Ascending aorta (tissue), 2 donors: Measurements from ENCODE around the gene OSBPL9. TPM values are rescaled to one million over a fixed set of nuclear protein-coding genes. Genes with fewer than 3 reads are reported as not detected.
"Not testable (repeated sequence)": the region's sequence is repeated elsewhere in the genome, so short reads cannot be mapped to it uniquely, and the experiment has no call there.

ENCODE experiments used
- DNase-seq, 2 donors: peaks; one replicate each; pipeline ENCODE4 v3.0.0-alpha.2; 2019; ENCODE audit warnings: low spot score in 2 of 2
- H3K27ac ChIP-seq, 2 donors: fragments of 200-600 bp; sonication (generic); one replicate each; pipeline ENCODE4 v1.5.1; 2016 to 2017; ENCODE audit warnings: mild to moderate bottlenecking in 1 of 2
- H3K27me3 ChIP-seq: fragments of 200-600 bp; sonication (generic); one replicate; pipeline ENCODE4 v1.5.1; 2017
- H3K36me3 ChIP-seq, 2 donors: fragments of 200-600 bp; sonication (generic); one replicate each; pipeline ENCODE4 v1.5.1; 2016
- H3K4me1 ChIP-seq, 2 donors: fragments of 200-600 bp; sonication (generic); one replicate each; pipeline ENCODE4 v1.5.1; 2016 to 2017; ENCODE audit warnings: mild to moderate bottlenecking in 1 of 2
- H3K4me3 ChIP-seq, 2 donors: fragments of 200-600 bp; sonication (generic); one replicate each; pipeline ENCODE4 v1.5.1; 2016 to 2017; ENCODE audit warnings: mild to moderate bottlenecking in 1 of 2
- H3K9me3 ChIP-seq, 2 donors: fragments of 200-600 bp; sonication (generic); one replicate each; pipeline ENCODE4 v1.5.1; 2016
- intact Hi-C: fragments of 100-400 bp; cut with DNase I; formaldehyde crosslinking; loops from one replicate; pipeline ENCODE4 v1.15.1; 2023
- total RNA-seq: library from RNA; depleted of rRNA; stranded (reverse); fragments of >200 nt; gene quantifications from one replicate; pipeline ENCODE4 v1.1.0, GENCODE V29; 2016
- TF ChIP-seq, protein P1 (sequence below), 3 experiments: fragments of 200-600 bp in 2 of 3; fragments of 450-650 bp in 1 of 3; sonication (generic) in 2 of 3; IDR thresholded peaks; one replicate each; pipeline ENCODE4 v1.5.1; 2016 to 2019; ENCODE audit warnings: antibody characterized with exemption in 3 of 3, mild to moderate bottlenecking in 1 of 3, moderate library complexity in 1 of 3

OSBPL9 gene
- total RNA-seq, 1 donor from 2014 or later: 101 TPM

DNA sequence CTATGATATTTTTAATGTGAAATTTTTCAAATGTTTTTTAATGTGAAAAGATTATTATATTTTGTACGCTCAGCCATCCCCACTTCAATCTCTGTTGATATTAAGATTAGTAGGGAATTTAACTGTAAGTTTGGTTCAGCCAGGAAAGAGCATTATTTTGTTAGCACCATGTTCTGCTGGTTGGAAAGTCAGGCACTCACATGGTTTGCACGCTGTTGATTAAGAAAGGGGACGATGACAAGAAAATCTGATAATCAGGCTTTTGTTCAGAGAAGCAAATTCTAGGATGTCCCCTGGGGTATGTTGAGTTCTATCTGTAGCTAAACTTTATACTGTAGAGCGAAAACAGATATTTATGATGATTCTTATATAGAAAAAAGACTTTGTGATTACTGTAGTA, 115.1 kb downstream of the OSBPL9 start:
- H3K27ac ChIP-seq: peak overlapping the region in 1 of 2 donors; percentile 51
- no peaks in the 10 kb centered on the region for H3K27me3 ChIP-seq
- H3K9me3 ChIP-seq: no peaks in the 10 kb centered on the region
- H3K36me3 ChIP-seq: no peaks in the 10 kb centered on the region
- intact Hi-C loops: no loop called here
- no peak for DNase-seq
- H3K4me1 ChIP-seq: peaks cover 0 to 30% of the 10 kb centered on the region in 2 donors
- H3K4me3 ChIP-seq: no peak overlapping the region
- TF ChIP-seq, protein P1, sequence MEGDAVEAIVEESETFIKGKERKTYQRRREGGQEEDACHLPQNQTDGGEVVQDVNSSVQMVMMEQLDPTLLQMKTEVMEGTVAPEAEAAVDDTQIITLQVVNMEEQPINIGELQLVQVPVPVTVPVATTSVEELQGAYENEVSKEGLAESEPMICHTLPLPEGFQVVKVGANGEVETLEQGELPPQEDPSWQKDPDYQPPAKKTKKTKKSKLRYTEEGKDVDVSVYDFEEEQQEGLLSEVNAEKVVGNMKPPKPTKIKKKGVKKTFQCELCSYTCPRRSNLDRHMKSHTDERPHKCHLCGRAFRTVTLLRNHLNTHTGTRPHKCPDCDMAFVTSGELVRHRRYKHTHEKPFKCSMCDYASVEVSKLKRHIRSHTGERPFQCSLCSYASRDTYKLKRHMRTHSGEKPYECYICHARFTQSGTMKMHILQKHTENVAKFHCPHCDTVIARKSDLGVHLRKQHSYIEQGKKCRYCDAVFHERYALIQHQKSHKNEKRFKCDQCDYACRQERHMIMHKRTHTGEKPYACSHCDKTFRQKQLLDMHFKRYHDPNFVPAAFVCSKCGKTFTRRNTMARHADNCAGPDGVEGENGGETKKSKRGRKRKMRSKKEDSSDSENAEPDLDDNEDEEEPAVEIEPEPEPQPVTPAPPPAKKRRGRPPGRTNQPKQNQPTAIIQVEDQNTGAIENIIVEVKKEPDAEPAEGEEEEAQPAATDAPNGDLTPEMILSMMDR (IDR thresholded peaks at IDR 0.05): no peak

DNA sequence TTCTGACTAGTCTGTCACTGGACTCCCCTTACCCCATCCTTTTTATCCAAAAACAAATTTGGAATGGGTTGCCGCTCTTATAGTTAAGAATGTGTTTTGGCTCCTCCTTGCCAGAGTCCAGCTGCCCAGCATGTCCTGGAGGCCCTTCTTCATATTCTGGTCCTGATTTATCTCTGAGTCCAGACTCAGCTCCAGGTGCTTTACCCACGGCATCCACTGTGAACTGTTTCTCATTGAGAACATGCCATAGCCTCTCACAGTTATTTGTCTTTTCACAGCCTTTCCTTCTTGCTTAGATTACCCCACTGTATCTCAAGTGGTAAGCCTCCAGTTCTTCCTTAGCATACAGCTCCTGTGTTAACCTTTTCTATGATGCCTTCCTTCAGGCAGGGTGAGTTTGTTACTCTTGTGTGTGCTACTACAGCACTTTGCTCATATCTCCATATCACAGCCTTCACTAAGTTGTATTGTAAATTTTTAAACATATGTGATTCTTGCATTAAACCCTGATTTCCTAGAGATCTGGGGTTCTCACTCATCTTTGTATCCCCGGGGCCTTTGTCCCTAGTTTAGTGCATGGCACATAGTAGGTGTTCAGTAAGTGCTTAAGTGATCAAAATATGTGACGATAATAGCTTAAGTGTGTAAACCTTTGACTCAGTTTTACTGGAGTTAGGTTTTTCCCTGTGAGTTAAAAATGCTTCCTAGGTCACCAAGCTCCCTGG, 116.0 kb downstream of the OSBPL9 start:
- no peak for DNase-seq
- Histone ChIP-seq H3K27ac (peak overlapping the region; percentile 51 to 58), H3K4me3 (no peak overlapping the region), H3K9me3 (no peaks in the 10 kb centered on the region), H3K27me3 (no peaks in the 10 kb centered on the region), H3K4me1 (peaks cover 0 to 36% of the 10 kb centered on the region in 2 donors), H3K36me3 (no peaks in the 10 kb centered on the region)
- intact Hi-C loops: no loop called here
- TF ChIP-seq, protein P1 (IDR thresholded peaks at IDR 0.05): no peak

DNA sequence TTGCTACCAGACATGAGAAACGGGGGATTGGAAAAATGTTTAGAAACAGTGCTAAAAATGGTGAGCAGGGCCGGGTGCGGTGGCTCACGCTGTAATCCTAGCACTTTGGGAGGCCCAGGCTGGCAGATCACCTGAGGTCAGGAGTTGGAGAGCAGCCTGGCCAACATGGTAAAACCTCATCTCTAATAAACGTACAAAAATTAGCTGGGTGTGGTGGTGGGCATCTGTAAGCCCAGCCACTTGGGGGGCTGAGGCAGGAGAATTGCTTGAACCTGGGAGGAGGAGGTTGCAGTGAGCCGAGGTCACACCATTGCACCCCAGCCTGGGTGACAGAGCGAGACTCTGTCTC, 116.5 kb downstream of the OSBPL9 start:
- peak overlapping the region; percentile 51 to 58 for H3K27ac ChIP-seq
- H3K27me3 ChIP-seq, intact Hi-C loops, H3K4me3 ChIP-seq, H3K9me3 ChIP-seq, H3K36me3 ChIP-seq, DNase-seq: not testable (repeated sequence)
- H3K4me1 ChIP-seq: peaks cover 0 to 37% of the 10 kb centered on the region in 2 donors

DNA sequence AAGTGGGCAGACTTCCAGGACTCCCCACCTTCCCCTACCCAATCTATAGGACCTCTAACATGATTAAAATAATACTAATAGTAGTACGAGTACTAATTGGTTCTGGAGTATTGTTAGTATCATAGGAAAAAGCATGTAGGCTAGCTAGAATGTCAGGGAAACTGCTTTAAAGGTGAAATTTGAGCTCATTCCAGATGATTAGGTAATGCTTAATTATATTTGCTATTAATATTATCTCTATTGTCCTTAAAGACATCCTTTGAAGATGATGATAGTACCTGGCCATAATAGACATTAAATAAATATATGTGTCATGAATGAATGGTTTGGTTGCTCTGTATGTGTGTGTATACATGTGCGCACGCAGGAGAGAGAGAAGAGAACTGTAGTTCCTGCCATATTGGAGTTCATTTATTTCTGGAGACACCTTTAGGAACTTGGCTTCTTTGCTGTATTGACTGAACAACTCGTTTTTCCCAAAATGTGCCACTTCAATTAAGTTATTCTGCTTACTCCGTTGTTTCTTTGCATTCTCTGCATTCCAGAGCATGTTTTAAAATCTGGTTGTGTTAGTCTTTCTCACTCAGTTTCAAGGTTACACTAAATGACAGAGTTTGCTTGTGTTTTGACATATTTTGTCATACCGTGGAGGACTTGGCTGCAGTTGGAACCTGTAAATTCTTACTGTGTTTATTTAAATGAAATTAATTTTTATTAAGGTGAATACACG, 117.1 kb downstream of the OSBPL9 start:
- no peaks in the 10 kb centered on the region for H3K27me3 ChIP-seq
- no peak for DNase-seq
- no peaks in the 10 kb centered on the region for H3K9me3 ChIP-seq
- no peak overlapping the region for H3K4me3 ChIP-seq
- TF ChIP-seq, protein P1 (IDR thresholded peaks at IDR 0.05): no peak
- peak overlapping the region; percentile 51 to 58 for H3K27ac ChIP-seq
- H3K4me1 ChIP-seq: peaks cover 0 to 34% of the 10 kb centered on the region in 2 donors
- intact Hi-C loops: no loop called here
- no peaks in the 10 kb centered on the region for H3K36me3 ChIP-seq

DNA sequence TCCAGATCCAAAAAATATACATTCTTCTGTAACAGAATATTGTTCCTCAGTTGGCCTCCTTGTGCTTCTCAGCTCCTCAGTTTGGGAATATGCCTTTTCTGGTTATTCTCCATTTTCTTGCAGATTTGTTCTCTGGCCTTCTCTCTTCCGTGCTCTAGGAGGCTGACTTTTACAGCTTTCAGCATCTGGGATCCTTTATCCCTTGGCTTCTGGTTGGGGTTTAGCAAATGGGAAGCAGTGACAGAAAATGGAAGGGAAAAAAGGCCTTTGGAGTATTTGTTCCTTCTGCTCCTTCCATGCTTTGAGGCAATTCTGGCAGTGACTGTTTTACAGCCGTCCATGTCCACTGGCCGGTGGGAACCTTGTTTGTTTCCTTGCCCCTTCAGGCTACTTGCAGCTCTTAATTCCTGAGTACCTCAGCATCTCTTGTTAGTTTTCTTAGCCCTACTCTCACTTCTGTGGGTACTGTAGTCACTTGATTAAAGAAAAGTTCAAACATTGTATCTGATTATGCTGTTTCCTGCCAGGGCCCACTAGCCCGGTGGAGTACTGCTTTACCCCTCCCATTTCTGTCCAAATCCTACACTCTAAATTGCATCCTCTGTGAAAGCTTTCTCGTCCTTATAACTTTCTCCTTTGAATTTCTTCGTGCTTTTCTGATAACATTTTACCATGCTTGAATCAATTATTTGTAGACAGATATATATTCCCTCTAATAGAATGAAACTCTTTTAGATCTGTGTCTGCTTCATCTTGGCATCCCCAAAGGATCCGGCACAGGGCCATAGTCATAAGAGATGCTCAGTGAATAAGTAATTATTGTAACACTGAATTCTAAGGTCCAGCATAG, 118.2 kb downstream of the OSBPL9 start:
- intact Hi-C loops: loop anchor here (5.0 kb wide), 2 partner anchors 68 to 118 kb away; partner anchors contain the start of gene OSBPL9
- H3K27ac ChIP-seq: peak overlapping the region; percentile 35 to 51
- TF ChIP-seq, protein P1 (IDR thresholded peaks at IDR 0.05): no peak
- no peaks in the 10 kb centered on the region for H3K27me3 ChIP-seq
- no peak for DNase-seq
- H3K9me3 ChIP-seq: no peaks in the 10 kb centered on the region
- H3K4me3 ChIP-seq: no peak overlapping the region
- H3K4me1 ChIP-seq: peaks cover 0 to 34% of the 10 kb centered on the region in 2 donors
- H3K36me3 ChIP-seq: no peaks in the 10 kb centered on the region
